Thymus (tissue), 11 donors: Measurements from ENCODE around the gene FUOM. TPM values are rescaled to one million over a fixed set of nuclear protein-coding genes. Genes with fewer than 3 reads are reported as not detected.

Experiments used
- DNase-seq, 9 donors: peaks; one replicate each; pipeline ENCODE4 v3.0.0-alpha.2; 2013; ENCODE audit warnings: low spot score in 9 of 9, low read depth in 6 of 9, missing footprints in 1 of 9
- H3K27ac ChIP-seq, 2 donors: one replicate each; pipeline ENCODE4 v1.5.1; 2013; ENCODE audit warnings: control low read depth in 1 of 2, low read depth in 1 of 2, low read length in 1 of 2, mild to moderate bottlenecking in 1 of 2, moderate library complexity in 1 of 2
- H3K27me3 ChIP-seq, 2 donors: one replicate each; pipeline ENCODE4 v1.5.1; 2013; ENCODE audit warnings: low read length in 1 of 2; ENCODE audit not compliant: control insufficient read depth in 2 of 2, insufficient read depth in 1 of 2
- H3K36me3 ChIP-seq, 2 donors: one replicate each; pipeline ENCODE4 v1.5.1; 2013; ENCODE audit warnings: low read length in 1 of 2, mild to moderate bottlenecking in 1 of 2, moderate library complexity in 1 of 2; ENCODE audit not compliant: control insufficient read depth in 2 of 2, insufficient read depth in 2 of 2
- H3K4me1 ChIP-seq, 2 donors: one replicate each; pipeline ENCODE4 v1.5.1; 2013; ENCODE audit warnings: low read length in 2 of 2; ENCODE audit not compliant: control insufficient read depth in 2 of 2, insufficient read depth in 2 of 2
- H3K4me3 ChIP-seq, 2 donors: one replicate each; pipeline ENCODE4 v1.5.1; 2013; ENCODE audit warnings: low read length in 2 of 2, control low read depth in 1 of 2, mild to moderate bottlenecking in 1 of 2
- H3K9me3 ChIP-seq, 2 donors: one replicate each; pipeline ENCODE4 v1.5.1; 2013; ENCODE audit warnings: low read length in 1 of 2, mild to moderate bottlenecking in 1 of 2; ENCODE audit not compliant: control insufficient read depth in 2 of 2, insufficient read depth in 1 of 2
- WGBS: extraction: QIAGEN DNeasy Blood & Tissue Kit; methylation state at CpG from one replicate; pipeline ENCODE4 v1.1.7; 2013; 5-methylcytosine and 5-hydroxymethylcytosine counted together
- polyA plus RNA-seq: library from polyadenylated mRNA; stranded (reverse); fragments of 200-250 nt; gene quantifications from one replicate; pipeline ENCODE4 v1.2.3, GENCODE V29; 2013
- total RNA-seq: library from RNA; stranded (reverse); fragments of 120-200 nt; gene quantifications from one replicate; pipeline ENCODE4 v1.2.4, GENCODE V29; 2013
- donor health status: healthy.

Gene FUOM
- total and polyA plus RNA-seq, 2 donors: 18.3 to 23.9 TPM

DNA sequence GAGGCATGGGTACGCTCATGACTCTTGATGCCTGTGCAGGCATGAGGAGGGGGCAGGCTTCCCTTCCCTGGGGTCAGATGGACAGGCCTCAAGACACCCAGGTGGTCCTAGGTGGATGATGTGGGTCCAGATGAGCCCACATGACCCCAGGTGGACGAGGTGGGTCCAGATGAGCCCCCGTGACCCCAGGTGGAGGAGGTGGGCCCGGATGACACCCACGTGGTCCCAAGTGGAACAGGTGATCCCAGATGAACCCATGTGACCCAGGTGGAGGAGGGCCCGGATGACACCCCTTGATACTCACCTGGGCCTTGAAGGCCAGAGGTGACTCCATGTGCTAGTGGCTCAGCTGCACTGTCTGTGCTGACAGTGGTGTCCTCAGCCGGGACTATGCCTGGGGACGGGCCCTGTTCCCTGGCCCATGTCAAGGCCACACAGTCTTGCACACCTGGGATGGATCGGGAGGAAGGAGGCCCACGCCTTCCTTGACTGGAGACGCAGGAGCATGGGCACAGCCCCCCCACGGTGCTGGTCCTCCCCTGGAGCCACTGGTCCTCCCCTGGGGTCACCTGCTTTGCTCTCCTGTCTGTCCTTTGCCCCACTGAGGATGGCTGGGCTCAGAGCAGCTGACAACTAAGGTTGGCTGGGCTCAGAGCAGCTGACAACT is 7.4 kb downstream of the FUOM start:
- 92% methylated on average over 12 of the region's 12 CpGs for WGBS
- DNase-seq: no peak
- Histone ChIP-seq H3K27ac (no peak overlapping the region), H3K27me3 (peaks cover 3 to 20% of the 10 kb centered on the region in 2 donors), H3K4me1 (no peaks in the 10 kb centered on the region), H3K4me3 (no peak overlapping the region), H3K36me3 (no peaks in the 10 kb centered on the region), H3K9me3 (peaks cover 0 to 1% of the 10 kb centered on the region in 2 donors)

DNA sequence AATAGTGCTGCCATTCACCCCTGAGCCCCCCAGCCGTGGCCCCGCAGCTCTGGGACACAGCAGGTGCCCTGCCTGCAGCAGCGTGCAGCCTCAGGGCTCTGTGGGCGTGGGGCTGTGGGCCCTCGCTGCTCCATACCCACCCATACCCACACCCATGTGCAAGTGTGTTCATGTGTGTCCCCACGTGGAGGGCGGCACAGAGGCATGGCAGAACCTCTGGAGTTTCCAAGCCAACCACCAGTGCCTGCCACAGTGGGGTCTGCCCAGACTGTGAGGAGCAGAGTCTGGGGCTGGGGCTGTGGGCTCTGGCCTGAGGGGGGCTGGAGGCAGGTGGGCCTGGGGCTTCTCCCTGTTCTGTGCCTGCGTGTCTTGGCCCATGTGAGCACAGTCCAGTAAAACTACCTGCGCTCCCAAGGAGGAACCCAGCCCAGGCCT is 8.2 kb downstream of the FUOM start:
- Histone ChIP-seq H3K27me3 (peaks cover 3 to 27% of the 10 kb centered on the region in 2 donors), H3K4me1 (no peaks in the 10 kb centered on the region), H3K36me3 (no peaks in the 10 kb centered on the region), H3K4me3 (no peak overlapping the region), H3K9me3 (peaks cover 0 to 4% of the 10 kb centered on the region in 2 donors), H3K27ac (no peak overlapping the region)
- no peak for DNase-seq
- whole genome bisulfite sequencing: 83% methylated on average over 9 of the region's 9 CpGs

DNA sequence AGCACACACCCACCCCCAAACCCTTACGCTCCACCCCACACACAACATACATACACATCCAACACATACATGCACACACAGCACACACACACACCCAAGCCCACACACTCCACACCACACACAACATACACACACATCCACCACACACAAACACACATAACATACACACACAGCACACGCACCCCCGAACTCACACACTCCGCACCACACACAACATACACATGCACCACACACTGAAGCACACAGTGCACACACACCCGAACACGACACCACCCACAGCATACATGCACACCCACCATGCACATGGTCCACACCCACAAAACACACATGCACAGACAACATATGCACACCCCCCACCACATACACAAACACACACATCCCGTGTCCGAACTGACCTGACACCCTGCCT is 8.7 kb downstream of the FUOM start:
- Histone ChIP-seq H3K4me1 (no peaks in the 10 kb centered on the region), H3K9me3 (peaks cover 0 to 4% of the 10 kb centered on the region in 2 donors), H3K27ac (no peak overlapping the region), H3K27me3 (peaks cover 3 to 28% of the 10 kb centered on the region in 2 donors), H3K36me3 (no peaks in the 10 kb centered on the region), H3K4me3 (no peak overlapping the region)
- DNase-seq: no peak
- 91% methylated on average over 8 of the region's 8 CpGs for WGBS

DNA sequence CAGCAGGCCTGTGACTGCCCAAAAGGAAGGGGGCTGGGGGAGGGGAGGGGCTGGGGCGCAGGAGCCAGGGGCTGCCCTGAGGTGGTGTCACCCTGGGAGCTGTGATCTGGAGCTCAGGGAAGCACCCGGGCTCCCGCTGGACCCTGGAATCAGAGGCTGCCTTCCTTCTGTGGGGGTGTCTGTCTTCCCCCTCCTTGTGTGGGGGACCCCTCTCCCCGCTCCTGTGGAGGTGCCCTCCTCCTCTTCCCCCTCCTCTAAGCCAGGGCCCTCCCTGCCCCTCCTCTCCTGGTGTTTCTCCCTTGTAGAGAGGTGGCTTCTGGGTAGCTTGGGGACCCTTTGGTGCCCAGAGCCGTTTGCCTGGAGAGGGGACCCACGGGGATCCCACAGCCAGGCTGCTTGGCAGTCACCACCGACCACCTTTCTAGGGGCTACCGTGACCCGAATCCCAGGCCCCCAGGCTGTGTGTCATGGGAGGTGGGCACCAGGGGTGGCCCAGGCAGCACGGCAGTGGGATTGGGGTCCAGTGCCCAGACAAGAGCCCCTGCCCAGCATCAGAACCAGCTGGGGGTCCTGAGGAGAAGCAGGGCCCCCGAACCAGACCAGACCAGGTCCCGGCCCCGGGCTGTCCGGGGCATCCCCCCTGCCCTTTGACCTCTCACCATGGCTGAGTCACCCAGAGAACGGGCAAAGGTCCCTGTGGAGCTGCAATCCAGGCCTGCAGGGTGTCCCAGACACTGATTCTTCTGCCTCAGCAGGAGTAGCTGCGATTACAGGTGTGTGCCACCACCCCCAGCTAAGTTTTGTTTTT is 9.9 kb downstream of the FUOM start:
- peaks cover 0 to 4% of the 10 kb centered on the region in 2 donors for H3K9me3 ChIP-seq
- no peak for DNase-seq
- H3K4me1 ChIP-seq: no peaks in the 10 kb centered on the region
- peaks cover 7 to 36% of the 10 kb centered on the region in 2 donors for H3K27me3 ChIP-seq
- H3K27ac ChIP-seq: no peak overlapping the region
- H3K36me3 ChIP-seq: no peaks in the 10 kb centered on the region
- 68% methylated on average over 16 of the region's 16 CpGs for WGBS
- no peak overlapping the region for H3K4me3 ChIP-seq

DNA sequence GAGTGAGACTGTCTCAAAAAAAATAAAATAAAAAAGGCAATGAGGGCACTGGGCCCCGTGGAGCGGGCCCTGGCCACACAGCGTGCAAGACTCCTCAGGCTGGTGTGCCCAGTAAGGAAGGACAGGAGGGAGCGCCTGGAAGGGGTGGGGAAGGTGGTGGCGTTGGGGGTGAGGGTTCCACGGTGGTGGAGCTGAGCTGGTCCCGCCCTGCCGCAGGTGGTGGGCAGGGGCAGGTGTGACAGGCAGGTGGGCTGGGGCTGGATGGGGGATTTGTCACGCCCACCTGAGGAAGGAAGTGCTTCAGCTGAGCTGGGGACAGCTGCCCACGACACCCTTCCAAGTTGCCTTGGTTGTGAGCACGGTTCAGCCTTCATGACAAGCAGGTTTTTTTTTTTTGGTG is 11.4 kb downstream of the FUOM start:
- Histone ChIP-seq H3K27me3 (peaks cover 7 to 45% of the 10 kb centered on the region in 2 donors), H3K36me3 (no peaks in the 10 kb centered on the region), H3K4me1 (no peaks in the 10 kb centered on the region), H3K4me3 (no peak overlapping the region), H3K9me3 (peaks cover 0 to 4% of the 10 kb centered on the region in 2 donors), H3K27ac (no peak overlapping the region)
- WGBS: 52% methylated on average over 11 of the region's 11 CpGs
- no peak for DNase-seq

DNA sequence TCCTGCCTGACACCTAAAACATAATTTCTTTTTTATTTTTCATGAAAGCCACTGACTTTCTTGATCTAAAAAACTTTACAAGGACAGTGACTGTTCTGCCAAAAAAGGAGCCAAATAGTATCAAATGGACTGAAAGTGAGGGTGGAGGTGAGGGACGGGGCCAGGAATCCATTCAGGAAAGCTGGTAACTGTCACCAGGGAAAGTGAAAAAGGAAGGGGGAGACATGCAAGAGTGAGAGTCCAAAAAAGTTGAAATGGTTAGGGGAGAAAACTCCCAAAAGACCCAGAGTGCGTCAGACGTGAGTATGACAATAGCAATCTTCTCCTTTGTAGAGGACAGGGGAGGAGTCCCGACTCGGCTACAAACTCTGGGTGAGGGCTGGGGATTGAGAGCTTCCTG is 13.6 kb downstream of the FUOM start:
- no peak for DNase-seq
- H3K27ac ChIP-seq: no peak overlapping the region
- no peaks in the 10 kb centered on the region for H3K36me3 ChIP-seq
- peaks cover 0 to 4% of the 10 kb centered on the region in 2 donors for H3K9me3 ChIP-seq
- 78% methylated on average over 5 of the region's 5 CpGs for WGBS
- H3K4me1 ChIP-seq: no peaks in the 10 kb centered on the region
- peaks cover 9 to 54% of the 10 kb centered on the region in 2 donors for H3K27me3 ChIP-seq
- no peak overlapping the region for H3K4me3 ChIP-seq

DNA sequence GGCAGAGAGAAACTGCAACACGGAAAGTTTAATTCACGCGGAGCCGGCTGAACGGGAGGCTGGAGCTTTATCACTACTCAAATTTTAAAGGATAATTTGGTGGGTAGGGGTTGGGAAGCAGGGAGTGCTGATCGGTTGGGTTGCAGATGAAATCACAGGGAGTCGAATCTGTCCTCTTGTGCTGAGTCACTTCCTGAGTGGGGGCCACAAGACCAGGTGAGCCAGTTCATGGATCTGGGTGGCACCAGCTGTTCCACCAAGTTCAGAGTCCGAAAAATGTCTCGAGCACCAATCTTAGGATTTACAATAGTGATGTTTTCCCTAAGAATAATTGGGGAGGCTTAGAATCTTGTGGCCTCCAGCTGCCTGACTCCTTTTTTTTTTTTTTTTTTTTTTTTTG is 14.3 kb downstream of the FUOM start:
- peaks cover 0 to 4% of the 10 kb centered on the region in 2 donors for H3K9me3 ChIP-seq
- no peak overlapping the region for H3K4me3 ChIP-seq
- no peak overlapping the region for H3K27ac ChIP-seq
- DNase-seq: no peak
- H3K36me3 ChIP-seq: no peaks in the 10 kb centered on the region
- no peaks in the 10 kb centered on the region for H3K4me1 ChIP-seq
- H3K27me3 ChIP-seq: peaks cover 9 to 58% of the 10 kb centered on the region in 2 donors
- WGBS: 61% methylated on average over 9 of the region's 9 CpGs

DNA sequence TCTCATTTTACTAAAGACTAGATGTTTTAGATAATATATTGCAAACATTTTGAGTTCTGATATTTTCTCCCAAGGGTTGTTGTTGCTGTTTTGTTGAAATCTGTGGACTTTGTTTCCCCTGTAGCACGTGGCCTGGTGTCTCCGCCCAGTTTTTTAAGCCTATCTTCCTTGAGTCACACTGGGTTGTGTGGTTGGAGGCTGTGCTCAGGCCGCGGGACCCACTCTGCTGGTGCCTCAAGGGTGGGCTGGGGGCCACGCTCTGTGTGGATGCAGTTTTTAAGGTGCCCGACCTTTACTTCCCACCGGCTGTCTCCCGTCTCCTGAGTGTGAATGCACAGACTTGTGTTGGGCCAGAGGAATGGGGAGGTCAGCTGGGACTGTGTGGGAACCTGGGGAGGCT is 14.9 kb downstream of the FUOM start:
- peaks cover 6 to 61% of the 10 kb centered on the region in 2 donors for H3K27me3 ChIP-seq
- no peak for DNase-seq

DNA sequence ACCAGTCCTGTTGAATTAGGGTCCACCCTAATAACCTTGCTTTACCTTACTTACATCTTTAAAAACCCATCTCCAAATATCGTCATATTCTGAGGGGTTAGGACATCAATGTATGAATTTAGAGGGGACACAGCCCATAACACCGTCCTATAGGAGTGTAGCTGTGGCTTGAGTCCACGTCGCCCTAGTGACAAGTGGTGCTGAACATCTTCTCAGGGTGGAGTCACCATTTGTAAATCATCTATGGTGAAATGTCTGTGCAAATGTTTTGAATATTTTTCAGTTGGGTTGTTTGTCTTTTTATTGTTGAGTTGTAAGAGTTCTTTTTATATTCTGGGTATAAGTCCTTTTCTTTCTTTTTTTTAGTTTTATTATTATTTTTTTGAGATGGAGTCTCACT is 15.8 kb downstream of the FUOM start:
- Histone ChIP-seq H3K36me3 (no peaks in the 10 kb centered on the region), H3K4me1 (peaks cover 2 to 6% of the 10 kb centered on the region in 2 donors), H3K27me3 (peaks cover 5 to 62% of the 10 kb centered on the region in 2 donors), H3K4me3 (no peak overlapping the region), H3K27ac (no peak overlapping the region), H3K9me3 (peaks cover 0 to 5% of the 10 kb centered on the region in 2 donors)
- WGBS: 90% methylated on average over 4 of the region's 4 CpGs
- DNase-seq: no peak

More for the DNA sequence above, 14.9 kb downstream of the FUOM start:
- H3K4me3 ChIP-seq: no peak overlapping the region
- no peaks in the 10 kb centered on the region for H3K4me1 ChIP-seq
- H3K36me3 ChIP-seq: no peaks in the 10 kb centered on the region
- H3K27ac ChIP-seq: no peak overlapping the region
- peaks cover 0 to 4% of the 10 kb centered on the region in 2 donors for H3K9me3 ChIP-seq
- 85% methylated on average over 8 of the region's 8 CpGs for WGBS
